Testis (tissue), 3 donors: Measurements from ENCODE around the gene LARGE1. TPM values are rescaled to one million over a fixed set of nuclear protein-coding genes. Genes with fewer than 3 reads are reported as not detected.

ENCODE experiments used
- DNase-seq: peaks from one replicate; pipeline ENCODE4 v3.0.0-alpha.2; 2019
- H3K27ac ChIP-seq, 2 donors: fragments of 200-600 bp; sonication (generic); one replicate each; pipeline ENCODE4 v1.5.1; 2019
- H3K27me3 ChIP-seq: fragments of 200-600 bp; sonication (generic); one replicate; pipeline ENCODE4 v1.5.1; 2019
- H3K36me3 ChIP-seq: fragments of 200-600 bp; sonication (generic); one replicate; pipeline ENCODE4 v1.5.1; 2017; ENCODE audit warnings: low read depth; ENCODE audit errors: missing control alignments
- H3K4me1 ChIP-seq: fragments of 200-600 bp; sonication (generic); one replicate; pipeline ENCODE4 v1.5.1; 2019
- H3K4me3 ChIP-seq, 2 donors: fragments of 200-600 bp; sonication (generic); one replicate each; pipeline ENCODE4 v1.5.1; 2017 to 2019
- H3K9me3 ChIP-seq: fragments of 200-600 bp; sonication (generic); one replicate; pipeline ENCODE4 v1.5.1; 2017
- POLR2A ChIP-seq: fragments of 450-650 bp; IDR thresholded peaks from one replicate; pipeline ENCODE4 v1.6.1; 2017; ENCODE audit warnings: antibody characterized with exemption, mild to moderate bottlenecking, moderate library complexity
- WGBS, 2 donors: methylation state at CpG; one replicate each; pipeline ENCODE4 v1.1.5; 2018; 5-methylcytosine and 5-hydroxymethylcytosine counted together
- intact Hi-C: fragments of 100-400 bp; cut with DNase I; formaldehyde crosslinking; loops from one replicate; pipeline ENCODE4 v1.15.1; 2023; ENCODE audit warnings: low total_unique reads
- polyA plus RNA-seq: library from polyadenylated mRNA; stranded (reverse); fragments of 350-450 nt; fragmentation: Illumina TruSeq; extraction: RNeasy Lipid Tissue Mini Kit (QIAGEN cat#74804); gene quantifications from one replicate; pipeline ENCODE4 v1.2.3, GENCODE V29; 2014; ENCODE audit warnings: low read depth, low replicate concordance; ENCODE audit not compliant: insufficient read depth
- total RNA-seq, 2 donors: library from RNA; depleted of rRNA; stranded (reverse); fragments of >200 nt; gene quantifications; one replicate each; pipeline ENCODE4 v1.2.3, GENCODE V29; 2016
- TF ChIP-seq, protein P1 (sequence below), 3 experiments: fragments of 450-650 bp in 2 of 3; fragments of 200-600 bp in 1 of 3; sonication (generic) in 1 of 3; IDR thresholded peaks; one replicate each; pipeline ENCODE4 v1.5.1; 2016 to 2019; ENCODE audit warnings: antibody characterized with exemption in 3 of 3, mild to moderate bottlenecking in 2 of 3, moderate library complexity in 1 of 3

LARGE1 gene
- total and polyA plus RNA-seq, 3 donors from 2014 or later: 19.5 to 27.3 (median 21.8) TPM

DNA sequence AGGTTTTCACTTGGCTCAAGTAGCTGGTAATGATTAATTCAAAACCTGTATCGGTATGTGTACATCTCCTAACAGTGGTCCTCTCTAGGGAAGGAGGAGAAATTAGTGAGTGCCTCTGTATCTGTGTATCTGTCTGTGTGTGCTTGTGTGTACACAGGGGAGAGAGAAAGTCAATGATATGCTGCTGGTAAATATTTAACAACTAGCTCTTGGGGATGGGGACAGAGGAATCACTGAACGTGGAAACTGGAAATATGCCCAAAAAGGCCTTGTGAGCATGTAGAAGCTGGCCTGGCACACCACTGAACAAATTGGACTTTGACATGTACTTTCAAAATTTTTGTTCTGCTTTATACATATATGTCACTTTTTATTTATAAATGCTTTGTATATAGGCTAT is 648.1 kb downstream of the LARGE1 start:
- no peak overlapping the region for H3K27ac ChIP-seq
- WGBS, 2 donors: 75 to 83% methylated on average over 2 of the region's 2 CpGs
- DNase-seq: no peak
- no peaks in the 10 kb centered on the region for H3K9me3 ChIP-seq
- no peaks in the 10 kb centered on the region for H3K36me3 ChIP-seq
- no peaks in the 10 kb centered on the region for H3K4me1 ChIP-seq
- no peak for TF ChIP-seq POLR2A
- TF ChIP-seq, protein P1, sequence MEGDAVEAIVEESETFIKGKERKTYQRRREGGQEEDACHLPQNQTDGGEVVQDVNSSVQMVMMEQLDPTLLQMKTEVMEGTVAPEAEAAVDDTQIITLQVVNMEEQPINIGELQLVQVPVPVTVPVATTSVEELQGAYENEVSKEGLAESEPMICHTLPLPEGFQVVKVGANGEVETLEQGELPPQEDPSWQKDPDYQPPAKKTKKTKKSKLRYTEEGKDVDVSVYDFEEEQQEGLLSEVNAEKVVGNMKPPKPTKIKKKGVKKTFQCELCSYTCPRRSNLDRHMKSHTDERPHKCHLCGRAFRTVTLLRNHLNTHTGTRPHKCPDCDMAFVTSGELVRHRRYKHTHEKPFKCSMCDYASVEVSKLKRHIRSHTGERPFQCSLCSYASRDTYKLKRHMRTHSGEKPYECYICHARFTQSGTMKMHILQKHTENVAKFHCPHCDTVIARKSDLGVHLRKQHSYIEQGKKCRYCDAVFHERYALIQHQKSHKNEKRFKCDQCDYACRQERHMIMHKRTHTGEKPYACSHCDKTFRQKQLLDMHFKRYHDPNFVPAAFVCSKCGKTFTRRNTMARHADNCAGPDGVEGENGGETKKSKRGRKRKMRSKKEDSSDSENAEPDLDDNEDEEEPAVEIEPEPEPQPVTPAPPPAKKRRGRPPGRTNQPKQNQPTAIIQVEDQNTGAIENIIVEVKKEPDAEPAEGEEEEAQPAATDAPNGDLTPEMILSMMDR (IDR thresholded peaks at IDR 0.05): no peak
- H3K4me3 ChIP-seq: no peak overlapping the region
- H3K27me3 ChIP-seq: no peaks in the 10 kb centered on the region
- intact Hi-C loops: no loop called here

DNA sequence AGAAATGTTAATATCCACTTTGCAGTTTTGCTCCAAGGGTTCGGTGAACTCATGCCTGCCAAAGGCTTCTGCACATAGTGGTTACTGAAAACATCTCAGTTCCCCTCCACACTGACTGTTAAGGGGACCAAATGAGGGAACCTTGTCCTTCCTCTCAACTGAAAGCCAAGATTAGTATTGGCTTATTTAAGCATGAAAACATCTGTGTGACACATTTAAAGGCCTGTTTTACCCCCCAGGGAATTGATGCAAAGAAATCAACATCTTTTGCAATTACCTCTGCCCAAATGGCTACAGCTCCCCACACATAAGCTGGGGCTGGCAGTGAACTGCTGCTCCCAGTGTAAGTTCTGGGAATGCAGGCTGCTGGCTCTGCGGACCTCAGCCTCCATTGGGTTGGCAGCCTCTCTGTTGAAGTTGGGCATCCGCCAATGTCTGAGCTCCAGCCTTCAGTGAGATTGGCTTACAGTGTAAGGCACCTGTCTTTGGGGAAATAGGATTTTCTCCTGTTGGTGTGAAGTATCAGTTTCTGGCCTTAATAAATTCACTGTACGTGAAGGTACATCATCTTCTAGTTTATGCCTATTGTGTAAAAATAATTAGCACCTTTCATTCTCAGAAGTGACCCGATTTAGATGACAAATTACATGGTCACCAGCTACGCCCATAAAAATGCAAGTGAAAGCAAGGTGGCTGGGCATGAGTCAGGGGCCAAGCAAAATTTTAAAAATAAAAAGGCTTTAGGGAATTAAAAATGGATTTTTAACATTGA is 648.7 kb downstream of the LARGE1 start:
- no peak for TF ChIP-seq POLR2A
- TF ChIP-seq, protein P1 (IDR thresholded peaks at IDR 0.05): no peak
- WGBS, 2 donors: 62 to 80% methylated on average over 6 of the region's 6 CpGs
- no peaks in the 10 kb centered on the region for H3K9me3 ChIP-seq
- no peaks in the 10 kb centered on the region for H3K27me3 ChIP-seq
- intact Hi-C loops: no loop called here
- H3K36me3 ChIP-seq: no peaks in the 10 kb centered on the region
- H3K4me3 ChIP-seq: no peak overlapping the region
- H3K4me1 ChIP-seq: no peaks in the 10 kb centered on the region
- DNase-seq: peak; percentile 42
- no peak overlapping the region for H3K27ac ChIP-seq

DNA sequence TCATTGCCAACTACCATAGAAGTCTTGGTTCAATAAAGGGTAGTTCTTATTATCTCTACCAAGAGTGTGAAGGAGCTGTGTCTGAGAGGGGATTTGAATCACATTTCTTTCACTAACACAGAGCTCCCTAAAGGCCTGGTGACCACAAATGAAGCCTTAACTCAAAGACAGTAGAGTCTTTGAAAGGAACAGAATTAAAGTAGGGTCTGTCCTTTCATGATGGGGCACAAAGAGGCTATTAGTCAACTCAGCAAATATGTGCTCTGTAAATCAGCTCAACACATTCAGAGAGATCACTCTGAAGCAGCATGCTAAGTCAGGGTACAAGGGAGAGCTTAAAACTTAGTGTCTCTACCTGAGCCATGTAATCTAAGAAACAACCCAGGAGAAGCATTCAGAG is 649.7 kb downstream of the LARGE1 start:
- H3K9me3 ChIP-seq: no peaks in the 10 kb centered on the region
- intact Hi-C loops: no loop called here
- TF ChIP-seq POLR2A: no peak
- TF ChIP-seq, protein P1 (IDR thresholded peaks at IDR 0.05): no peak
- H3K4me3 ChIP-seq: no peak overlapping the region
- H3K27ac ChIP-seq: no peak overlapping the region
- DNase-seq: no peak
- no peaks in the 10 kb centered on the region for H3K4me1 ChIP-seq
- H3K27me3 ChIP-seq: no peaks in the 10 kb centered on the region
- no peaks in the 10 kb centered on the region for H3K36me3 ChIP-seq

DNA sequence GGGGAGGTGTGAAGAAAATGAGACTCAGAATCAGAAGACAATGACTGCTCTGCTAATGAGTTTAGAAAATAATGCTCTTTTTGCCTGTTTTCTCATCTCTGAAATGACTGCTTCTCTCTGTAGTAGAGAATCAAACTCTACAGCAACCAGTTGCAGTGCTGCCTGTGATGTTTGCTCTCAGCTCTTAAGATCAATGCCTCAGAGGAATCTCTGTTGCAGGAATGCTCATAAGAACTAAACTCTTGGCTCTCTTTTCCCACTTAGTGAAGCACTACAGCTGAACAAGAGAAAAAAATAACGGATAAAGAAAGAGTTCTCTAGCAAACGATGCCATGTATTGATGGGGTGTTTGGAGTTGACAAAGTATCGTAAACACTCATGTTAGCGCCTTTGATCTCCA is 658.6 kb downstream of the LARGE1 start:
- intact Hi-C loops: no loop called here
- H3K4me3 ChIP-seq: no peak overlapping the region
- WGBS, 2 donors: 68 to 73% methylated on average over 4 of the region's 4 CpGs
- no peaks in the 10 kb centered on the region for H3K36me3 ChIP-seq
- H3K27me3 ChIP-seq: no peaks in the 10 kb centered on the region
- TF ChIP-seq, protein P1 (IDR thresholded peaks at IDR 0.05): no peak
- H3K9me3 ChIP-seq: no peaks in the 10 kb centered on the region
- no peak for DNase-seq
- no peaks in the 10 kb centered on the region for H3K4me1 ChIP-seq
- no peak overlapping the region for H3K27ac ChIP-seq

DNA sequence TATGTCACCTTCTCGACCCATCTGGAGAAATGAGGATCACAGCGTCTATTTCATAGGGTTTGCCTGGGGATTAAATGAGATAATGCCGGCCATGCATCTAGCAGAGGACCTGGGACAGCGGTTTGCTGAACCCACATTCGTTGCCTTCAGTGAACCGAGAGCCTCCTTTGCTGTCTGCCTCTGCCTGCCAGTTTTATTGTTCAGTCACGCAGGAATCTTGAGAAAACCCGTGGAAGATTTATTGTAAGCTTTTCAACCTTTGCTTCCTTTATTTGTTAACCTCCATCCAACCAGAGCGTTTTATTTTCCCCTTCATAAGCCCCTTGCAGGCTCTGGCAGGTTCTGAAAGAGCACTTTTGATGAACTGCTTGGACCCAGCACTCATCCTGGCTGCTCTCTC is 659.8 kb downstream of the LARGE1 start:
- WGBS, 2 donors: 54 to 55% methylated on average over 9 of the region's 9 CpGs
- H3K4me3 ChIP-seq: no peak overlapping the region

More for the DNA sequence above, 659.8 kb downstream of the LARGE1 start:
- H3K4me1 ChIP-seq: no peaks in the 10 kb centered on the region
- no peaks in the 10 kb centered on the region for H3K27me3 ChIP-seq
- H3K36me3 ChIP-seq: no peaks in the 10 kb centered on the region
- intact Hi-C loops: no loop called here
- no peak for TF ChIP-seq POLR2A
- TF ChIP-seq, protein P1 (IDR thresholded peaks at IDR 0.05): no peak
- H3K9me3 ChIP-seq: no peaks in the 10 kb centered on the region
- DNase-seq: no peak
- no peak overlapping the region for H3K27ac ChIP-seq
